SU-DHL-6 (cell line): ENCODE measurements around the gene MITD1.
"Not testable (repeated sequence)": the region's sequence is repeated elsewhere in the genome, so short reads cannot be mapped to it uniquely, and the experiment has no call there.

Source experiments
- H2AFZ ChIP-seq: fragments of 200-600 bp; sonication (generic); 2 replicates; pipeline ENCODE4 v1.6.1; 2014; ENCODE audit warnings: low read depth, mild to moderate bottlenecking, moderate library complexity, mixed read lengths, antibody characterized with exemption, low read length; ENCODE audit not compliant: severe bottlenecking
- H3F3A ChIP-seq: fragments of 200-600 bp; shearing (Covaris generic); 2 replicates; pipeline ENCODE4 v1.6.0; 2016; ENCODE audit warnings: antibody characterized with exemption, mild to moderate bottlenecking; ENCODE audit not compliant: insufficient read depth
- H3K27ac ChIP-seq: fragments of 200-600 bp; sonication (generic); 2 replicates; pipeline ENCODE4 v1.5.1; 2016; ENCODE audit warnings: low read depth, mild to moderate bottlenecking, low read length, moderate library complexity, mixed read lengths
- H3K27me3 ChIP-seq: fragments of 200-600 bp; sonication (generic), shearing (Covaris generic); 2 replicates; pipeline ENCODE4 v1.6.0; 2014; ENCODE audit warnings: mild to moderate bottlenecking, low read length
- H3K36me3 ChIP-seq: fragments of 200-600 bp; sonication (generic); 2 replicates; pipeline ENCODE4 v1.6.1; 2014; ENCODE audit warnings: mild to moderate bottlenecking, low read length, mixed read lengths
- H3K4me2 ChIP-seq: fragments of 300-600, 200-600 bp; shearing (Covaris generic), sonication (generic); 2 replicates; pipeline ENCODE4 v1.6.0; 2014; ENCODE audit warnings: low read length, low read depth, mild to moderate bottlenecking; ENCODE audit not compliant: poor library complexity, severe bottlenecking
- H3K4me3 ChIP-seq: fragments of 200-600 bp; sonication (generic); 2 replicates; pipeline ENCODE4 v1.5.1; 2014; ENCODE audit warnings: antibody characterized with exemption, low read length, mild to moderate bottlenecking, mixed read lengths; ENCODE audit not compliant: insufficient read depth, poor library complexity, severe bottlenecking
- H3K79me2 ChIP-seq: fragments of 200-600 bp; sonication (generic); 2 replicates; pipeline ENCODE4 v1.6.1; 2014; ENCODE audit warnings: mild to moderate bottlenecking, low read length, moderate library complexity; ENCODE audit not compliant: insufficient read depth
- H3K9ac ChIP-seq: fragments of 200-600 bp; sonication (generic); 2 replicates; pipeline ENCODE4 v1.7.0; 2014; ENCODE audit warnings: mild to moderate bottlenecking, low read length
- H3K9me2 ChIP-seq: fragments of 200-600 bp; sonication (generic); replicated peaks from 2 replicates; pipeline ENCODE4 v1.6.1; 2014; ENCODE audit warnings: low read length; ENCODE audit not compliant: insufficient read depth
- H3K9me3 ChIP-seq: fragments of 200-600 bp; sonication (generic); 2 replicates; pipeline ENCODE4 v1.6.1; 2014; ENCODE audit warnings: low read length, mixed read lengths; ENCODE audit not compliant: insufficient read depth
- H4K20me1 ChIP-seq: fragments of 200-600 bp; sonication (generic); 2 replicates; pipeline ENCODE4 v1.6.1; 2014; ENCODE audit warnings: low read depth, mild to moderate bottlenecking, antibody characterized with exemption, low read length, moderate library complexity, mixed read lengths
- EZH2phosphoT487 ChIP-seq: fragments of 200-600 bp; sonication (generic), shearing (Covaris generic); conservative IDR thresholded peaks from 2 replicates; pipeline ENCODE4 v1.6.1; 2018; ENCODE audit warnings: mild to moderate bottlenecking, antibody characterized with exemption, low read length, moderate library complexity, mixed read lengths
- TF ChIP-seq, protein P1 (sequence below): fragments of 200-600 bp; sonication (generic); IDR thresholded peaks from one replicate; pipeline ENCODE4 v1.5.1; 2017; ENCODE audit warnings: antibody characterized with exemption, mild to moderate bottlenecking, low read length, moderate library complexity; ENCODE audit not compliant: insufficient read depth, poor library complexity, severe bottlenecking

Gene MITD1

DNA sequence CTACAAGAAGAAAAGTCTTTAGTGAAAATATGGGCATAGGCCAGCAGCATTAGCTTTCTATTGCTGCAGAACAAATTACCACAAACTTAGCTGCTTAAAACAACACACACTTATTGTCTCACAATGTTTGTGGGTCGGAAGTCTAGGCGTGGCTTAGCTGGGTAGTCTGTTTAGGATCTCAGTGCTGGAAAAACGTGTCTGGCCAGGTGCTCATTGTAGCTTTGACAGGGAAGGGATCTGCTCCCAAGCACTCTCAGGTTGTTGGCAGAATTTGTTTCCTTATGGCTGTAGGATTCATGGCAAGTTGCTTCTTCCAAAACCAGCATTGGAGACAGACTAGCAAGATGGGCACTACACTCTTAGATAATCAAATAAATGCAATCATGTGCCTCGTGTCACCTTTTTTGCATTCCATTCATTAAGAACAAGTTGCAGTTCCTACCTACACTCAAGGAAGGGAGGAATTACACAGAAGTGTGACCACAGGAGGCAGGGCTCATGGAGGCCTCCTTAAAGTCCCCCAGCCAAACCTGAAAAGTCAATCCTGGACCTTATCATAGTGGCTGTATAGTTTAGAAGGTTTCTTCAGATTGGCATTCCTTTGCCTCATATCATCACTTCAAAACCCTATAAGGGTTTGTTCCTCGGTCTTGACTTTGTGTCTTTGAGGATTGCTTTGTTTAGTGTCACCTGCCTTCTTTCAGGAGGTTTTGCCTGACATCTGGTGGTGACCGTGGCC, 17.4 kb upstream of the MITD1 start:
- Histone ChIP-seq H3K27me3 (no peaks in the 10 kb centered on the region), H3F3A (no peaks in the 10 kb centered on the region), H3K36me3 (peaks cover 14% of the 10 kb centered on the region; the same call in 1 of the 2 replicates), H3K4me2 (no peak overlapping the region), H3K9ac (no peak overlapping the region), H3K27ac (no peak overlapping the region), H2AFZ (no peak overlapping the region), H4K20me1 (no peaks in the 10 kb centered on the region), H3K79me2 (no peaks in the 10 kb centered on the region), H3K9me2 (no peaks in the 10 kb centered on the region), H3K4me3 (no peak overlapping the region), H3K9me3 (no peaks in the 10 kb centered on the region)
- TF ChIP-seq EZH2phosphoT487 = no peak
- TF ChIP-seq, protein P1, sequence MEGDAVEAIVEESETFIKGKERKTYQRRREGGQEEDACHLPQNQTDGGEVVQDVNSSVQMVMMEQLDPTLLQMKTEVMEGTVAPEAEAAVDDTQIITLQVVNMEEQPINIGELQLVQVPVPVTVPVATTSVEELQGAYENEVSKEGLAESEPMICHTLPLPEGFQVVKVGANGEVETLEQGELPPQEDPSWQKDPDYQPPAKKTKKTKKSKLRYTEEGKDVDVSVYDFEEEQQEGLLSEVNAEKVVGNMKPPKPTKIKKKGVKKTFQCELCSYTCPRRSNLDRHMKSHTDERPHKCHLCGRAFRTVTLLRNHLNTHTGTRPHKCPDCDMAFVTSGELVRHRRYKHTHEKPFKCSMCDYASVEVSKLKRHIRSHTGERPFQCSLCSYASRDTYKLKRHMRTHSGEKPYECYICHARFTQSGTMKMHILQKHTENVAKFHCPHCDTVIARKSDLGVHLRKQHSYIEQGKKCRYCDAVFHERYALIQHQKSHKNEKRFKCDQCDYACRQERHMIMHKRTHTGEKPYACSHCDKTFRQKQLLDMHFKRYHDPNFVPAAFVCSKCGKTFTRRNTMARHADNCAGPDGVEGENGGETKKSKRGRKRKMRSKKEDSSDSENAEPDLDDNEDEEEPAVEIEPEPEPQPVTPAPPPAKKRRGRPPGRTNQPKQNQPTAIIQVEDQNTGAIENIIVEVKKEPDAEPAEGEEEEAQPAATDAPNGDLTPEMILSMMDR = no peak

GRCh38 chr2:99192364-99192763, 11.5 kb upstream of the MITD1 start:
- not testable (repeated sequence) for H3F3A ChIP-seq, H3K27ac ChIP-seq, H2AFZ ChIP-seq, H3K4me2 ChIP-seq, H4K20me1 ChIP-seq, H3K9me2 ChIP-seq, H3K9me3 ChIP-seq, H3K27me3 ChIP-seq, H3K4me3 ChIP-seq, H3K9ac ChIP-seq
- Histone ChIP-seq H3K36me3 (peaks cover 34% of the 10 kb centered on the region; the same call in 1 of the 2 replicates), H3K79me2 (peaks cover 17% of the 10 kb centered on the region; the same call in 1 of the 2 replicates)

DNA sequence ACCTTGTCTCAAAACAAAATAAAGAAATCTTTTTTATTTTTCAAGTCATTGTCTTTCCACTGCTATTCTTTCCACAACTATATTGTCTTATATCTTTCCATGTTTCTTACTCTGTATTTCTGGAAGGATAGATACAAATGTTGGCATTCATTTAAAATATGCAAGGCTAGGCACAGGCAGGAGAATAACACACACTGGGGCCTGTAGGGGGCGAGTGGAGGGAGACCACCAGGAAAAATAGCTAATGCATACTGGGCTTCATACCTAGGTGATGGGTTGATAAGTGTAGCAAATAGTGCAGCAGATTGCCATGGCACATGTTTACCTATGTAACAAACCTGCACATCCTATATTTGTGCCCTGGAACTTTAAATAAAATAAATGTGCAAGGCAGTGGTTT, 9.7 kb upstream of the MITD1 start:
- H3K27ac ChIP-seq = no peak overlapping the region
- H3K4me3 ChIP-seq = no peak overlapping the region
- H3K27me3 ChIP-seq = no peaks in the 10 kb centered on the region
- no peaks in the 10 kb centered on the region for H3F3A ChIP-seq
- no peak overlapping the region for H3K9ac ChIP-seq
- peaks cover 35% of the 10 kb centered on the region for H3K79me2 ChIP-seq
- no peak overlapping the region for H2AFZ ChIP-seq
- H3K9me2 ChIP-seq = no peaks in the 10 kb centered on the region
- no peaks in the 10 kb centered on the region for H3K9me3 ChIP-seq
- TF ChIP-seq EZH2phosphoT487 = no peak
- TF ChIP-seq, protein P1 = no peak
- peaks cover 29% of the 10 kb centered on the region; the same call in 1 of the 2 replicates for H3K36me3 ChIP-seq
- no peak overlapping the region for H3K4me2 ChIP-seq
- H4K20me1 ChIP-seq = no peaks in the 10 kb centered on the region

DNA sequence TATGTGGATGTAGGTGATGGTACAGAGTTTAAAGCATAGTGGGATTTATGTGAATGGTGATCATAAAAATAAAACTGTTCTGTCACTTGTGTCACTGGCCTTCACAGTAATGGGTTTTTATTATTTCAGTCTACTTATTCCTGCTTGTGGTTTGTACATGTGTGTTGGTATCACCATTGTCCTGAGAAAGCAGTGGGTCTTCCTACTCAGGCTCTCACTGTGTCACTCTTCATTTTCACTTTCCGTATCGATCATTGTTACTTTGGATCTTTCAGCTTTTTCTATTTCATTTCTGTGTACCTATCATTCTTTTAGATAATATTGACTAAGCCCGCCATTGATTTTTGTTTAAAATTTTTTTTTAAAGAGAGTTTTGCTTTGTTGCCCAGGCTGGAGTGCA, 7.5 kb upstream of the MITD1 start:
- Histone ChIP-seq H3K9me3 (no peaks in the 10 kb centered on the region), H3K9me2 (no peaks in the 10 kb centered on the region), H3K36me3 (peaks cover 21% of the 10 kb centered on the region; the same call in 1 of the 2 replicates), H3K4me3 (no peak overlapping the region), H3K9ac (no peak overlapping the region), H3K79me2 (peaks cover 56% of the 10 kb centered on the region), H3F3A (no peaks in the 10 kb centered on the region), H3K27me3 (no peaks in the 10 kb centered on the region), H4K20me1 (no peaks in the 10 kb centered on the region), H3K4me2 (no peak overlapping the region), H3K27ac (no peak overlapping the region), H2AFZ (no peak overlapping the region)
- TF ChIP-seq, protein P1 = no peak
- TF ChIP-seq EZH2phosphoT487 = no peak
